Neural cell (in vitro differentiated cells): Measurements from ENCODE around the gene SLC26A3. TPM values are rescaled to one million over a fixed set of nuclear protein-coding genes. Genes with fewer than 3 reads are reported as not detected.

Experiments used
- H2AFZ ChIP-seq: fragments of 200-600, 300-800 bp; sonication (generic), shearing (Covaris generic); 2 replicates; pipeline ENCODE4 v1.6.0; 2014; ENCODE audit warnings: low read depth, mild to moderate bottlenecking, antibody characterized with exemption, low read length, moderate library complexity
- H3F3A ChIP-seq: fragments of 200-600 bp; shearing (Covaris generic); 2 replicates; pipeline ENCODE4 v1.6.1; 2016; ENCODE audit warnings: mild to moderate bottlenecking, moderate library complexity, mixed read lengths, antibody characterized with exemption, low read length; ENCODE audit not compliant: insufficient read depth, poor library complexity, severe bottlenecking
- H3K27ac ChIP-seq: fragments of 200-600, 300-800 bp; sonication (generic), shearing (Covaris generic); 2 replicates; pipeline ENCODE4 v1.5.1; 2014; ENCODE audit warnings: mild to moderate bottlenecking, low read length, moderate library complexity
- H3K27me3 ChIP-seq: fragments of 300-800, 200-600 bp; sonication (generic), shearing (Covaris generic); 2 replicates; pipeline ENCODE4 v1.6.0; 2014; ENCODE audit warnings: mild to moderate bottlenecking, low read depth, low read length, moderate library complexity; ENCODE audit not compliant: insufficient read depth
- H3K36me3 ChIP-seq: fragments of 300-800, 200-600 bp; sonication (generic), shearing (Covaris generic); 2 replicates; pipeline ENCODE4 v1.5.1; 2014; ENCODE audit warnings: mild to moderate bottlenecking, antibody characterized with exemption, low read length, moderate library complexity; ENCODE audit not compliant: insufficient read depth
- H3K4me2 ChIP-seq: fragments of 300-800, 200-600 bp; sonication (generic), shearing (Covaris generic); 2 replicates; pipeline ENCODE4 v1.6.0; 2014; ENCODE audit warnings: mild to moderate bottlenecking, low read length
- H3K4me3 ChIP-seq: fragments of 300-800, 200-600 bp; sonication (generic), shearing (Covaris generic); 2 replicates; pipeline ENCODE4 v1.5.1; 2014; ENCODE audit warnings: mild to moderate bottlenecking, low read length, moderate library complexity
- H3K79me2 ChIP-seq: fragments of 200-600 bp; shearing (Covaris generic); replicated peaks from 2 replicates; pipeline ENCODE4 v1.6.0; 2014; ENCODE audit warnings: mild to moderate bottlenecking, low read length, moderate library complexity; ENCODE audit not compliant: insufficient read depth
- H3K9ac ChIP-seq: fragments of 300-800, 200-600 bp; sonication (generic), shearing (Covaris generic); 2 replicates; pipeline ENCODE4 v1.6.1; 2016; ENCODE audit warnings: mild to moderate bottlenecking, low read length, mixed read lengths
- H3K9me2 ChIP-seq: fragments of 200-600 bp; shearing (Covaris generic); 2 replicates; pipeline ENCODE4 v1.6.1; 2016; ENCODE audit warnings: mild to moderate bottlenecking, low read length, mixed read lengths; ENCODE audit not compliant: insufficient read depth
- H3K9me3 ChIP-seq: fragments of 200-600, 300-800 bp; sonication (generic), shearing (Covaris generic); 2 replicates; pipeline ENCODE4 v1.6.1; 2016; ENCODE audit warnings: mild to moderate bottlenecking, mixed run types, low read length, moderate library complexity, mixed read lengths
- H4K20me1 ChIP-seq: fragments of 200-600 bp; shearing (Covaris generic); 2 replicates; pipeline ENCODE4 v1.6.1; 2016; ENCODE audit warnings: mild to moderate bottlenecking, mixed run types; ENCODE audit not compliant: insufficient read depth
- CTCF ChIP-seq: fragments of 450-650 bp; IDR thresholded peaks from 2 replicates; pipeline ENCODE4 v1.5.1; 2014; ENCODE audit warnings: antibody characterized with exemption, mild to moderate bottlenecking, moderate library complexity; ENCODE audit not compliant: poor library complexity, severe bottlenecking
- EP300 ChIP-seq: fragments of 450-650 bp; conservative IDR thresholded peaks from 2 replicates; pipeline ENCODE4 v1.6.1; 2014; ENCODE audit warnings: antibody characterized with exemption, mild to moderate bottlenecking, moderate library complexity; ENCODE audit not compliant: poor library complexity, severe bottlenecking
- EZH2 ChIP-seq: fragments of 200-600, 300-800 bp; shearing (Covaris generic), sonication (generic); IDR thresholded peaks from 2 replicates; pipeline ENCODE4 v1.6.1; 2014; ENCODE audit warnings: antibody characterized with exemption, low read length, borderline replicate concordance, mild to moderate bottlenecking; ENCODE audit not compliant: insufficient read depth, poor library complexity, severe bottlenecking
- MXI1 ChIP-seq: fragments of 450-650 bp; conservative IDR thresholded peaks from 2 replicates; pipeline ENCODE4 v1.6.1; 2014; ENCODE audit warnings: antibody characterized with exemption, mild to moderate bottlenecking; ENCODE audit not compliant: poor library complexity, severe bottlenecking
- POLR2AphosphoS5 ChIP-seq: IDR thresholded peaks from 2 replicates; pipeline ENCODE4 v1.6.1; 2012
- RAD21 ChIP-seq: fragments of 450-650 bp; conservative IDR thresholded peaks from 2 replicates; pipeline ENCODE4 v1.6.1; 2014; ENCODE audit warnings: antibody characterized with exemption, mild to moderate bottlenecking, moderate library complexity
- REST ChIP-seq: IDR thresholded peaks from 2 replicates; pipeline ENCODE4 v1.6.1; 2012; ENCODE audit warnings: borderline replicate concordance
- SMC3 ChIP-seq: fragments of 450-650 bp; conservative IDR thresholded peaks from 2 replicates; pipeline ENCODE4 v1.6.1; 2014; ENCODE audit warnings: antibody characterized with exemption, mild to moderate bottlenecking, moderate library complexity; ENCODE audit not compliant: poor library complexity
- TAF1 ChIP-seq: IDR thresholded peaks from 2 replicates; pipeline ENCODE4 v1.6.1; 2012; ENCODE audit warnings: low read depth
- polyA plus RNA-seq: library from polyadenylated mRNA; depleted of rRNA; stranded (reverse); fragments of >200 nt; gene quantifications from 2 replicates; pipeline ENCODE4 v1.2.3, GENCODE V29; 2014

SLC26A3 gene
- polyA plus RNA-seq, 1 donor from 2014 or later: not detected

- peaks cover 16% of the 10 kb centered on the region for H3K36me3 ChIP-seq
These were observed 48.4 kb downstream of the SLC26A3 start for GRCh38 chr7:107754642-107755041.

GRCh38 chr7:107751113-107751512, 51.9 kb downstream of the SLC26A3 start:
- no peaks in the 10 kb centered on the region for H3F3A ChIP-seq
- H3K9ac ChIP-seq: no peak overlapping the region
- H2AFZ ChIP-seq: no peak overlapping the region
- no peak overlapping the region for H3K27ac ChIP-seq
- peaks cover 25% of the 10 kb centered on the region for H3K79me2 ChIP-seq
- H3K27me3 ChIP-seq: no peaks in the 10 kb centered on the region
- no peaks in the 10 kb centered on the region for H3K9me2 ChIP-seq
- no peak overlapping the region for H3K4me3 ChIP-seq
- H3K4me2 ChIP-seq: no peak overlapping the region
- peaks cover 16% of the 10 kb centered on the region for H3K36me3 ChIP-seq
- H3K9me3 ChIP-seq: no peaks in the 10 kb centered on the region
- H4K20me1 ChIP-seq: no peaks in the 10 kb centered on the region
- TF ChIP-seq SMC3: no peak
- TF ChIP-seq TAF1: no peak
- no peak for TF ChIP-seq REST
- TF ChIP-seq MXI1: no peak
- TF ChIP-seq EP300: no peak
- no peak for TF ChIP-seq RAD21
- no peak for TF ChIP-seq EZH2

More at GRCh38 chr7:107754642-107755041, 48.4 kb downstream of the SLC26A3 start:
- TF ChIP-seq REST: no peak
- TF ChIP-seq EP300: no peak
- no peak for TF ChIP-seq CTCF
- TF ChIP-seq SMC3: no peak
- TF ChIP-seq RAD21: no peak
- no peak for TF ChIP-seq TAF1
- no peak for TF ChIP-seq EZH2
- TF ChIP-seq MXI1: no peak
- TF ChIP-seq POLR2AphosphoS5: no peak
- Histone ChIP-seq H3K9me2 (no peaks in the 10 kb centered on the region), H3K27me3 (no peaks in the 10 kb centered on the region), H4K20me1 (no peaks in the 10 kb centered on the region), H3K27ac (no peak overlapping the region), H3F3A (no peaks in the 10 kb centered on the region), H2AFZ (no peak overlapping the region), H3K4me2 (no peak overlapping the region), H3K4me3 (no peak overlapping the region), H3K79me2 (no peaks in the 10 kb centered on the region), H3K9me3 (no peaks in the 10 kb centered on the region), H3K9ac (no peak overlapping the region)
